Activated CD4-positive, alpha-beta memory T cell treated with anti-CD3 and anti-CD28 coated beads for 36 hours (primary cell): ENCODE data around the gene SLC15A3. TPM values are rescaled to one million over a fixed set of nuclear protein-coding genes. Genes with fewer than 3 reads are reported as not detected.

ENCODE experiments used
- CTCF ChIA-PET: fragments of 350-600 bp; sonication (Branson Sonifier 250); formaldehyde crosslinking; loops from one replicate; lab custom pipeline; 2021; ENCODE audit warnings: antibody characterized with exemption, inconsistent platforms; lab: Charles Lee
- POLR2A ChIA-PET: fragments of 350-600 bp; sonication (Branson Sonifier 250); formaldehyde crosslinking; loops from one replicate; lab custom pipeline; 2021; ENCODE audit warnings: antibody characterized with exemption; lab: Charles Lee
- DNase-seq: peaks from one replicate; pipeline ENCODE4 v3.0.0-alpha.2; 2020
- H3K27ac Mint-ChIP-seq: one replicate; pipeline ENCODE4 v1.8.0; 2021; ENCODE audit warnings: mixed read lengths
- H3K27me3 Mint-ChIP-seq: one replicate; pipeline ENCODE4 v1.8.0; 2021; ENCODE audit warnings: mixed read lengths
- H3K36me3 Mint-ChIP-seq: one replicate; pipeline ENCODE4 v1.8.0; 2021; ENCODE audit warnings: mixed read lengths
- H3K4me1 Mint-ChIP-seq: one replicate; pipeline ENCODE4 v1.8.0; 2021; ENCODE audit warnings: low read depth, mixed read lengths
- H3K4me3 Mint-ChIP-seq: one replicate; pipeline ENCODE4 v1.8.0; 2021; ENCODE audit warnings: mild to moderate bottlenecking, mixed read lengths
- H3K9me3 Mint-ChIP-seq: one replicate; pipeline ENCODE4 v1.8.0; 2021; ENCODE audit warnings: mixed read lengths
- intact Hi-C: fragments of 100-400 bp; cut with micrococcal nuclease; formaldehyde crosslinking; loops from one replicate; pipeline ENCODE4 v1.15.1; 2023
- total RNA-seq, 2 experiments: library from RNA; stranded (reverse); gene quantifications; one replicate each; pipeline ENCODE4 v1.2.3, GENCODE V29; 2021

Gene SLC15A3
- 1 to 10 TPM; 1.3 to 1.8 TPM for total RNA-seq

DNA sequence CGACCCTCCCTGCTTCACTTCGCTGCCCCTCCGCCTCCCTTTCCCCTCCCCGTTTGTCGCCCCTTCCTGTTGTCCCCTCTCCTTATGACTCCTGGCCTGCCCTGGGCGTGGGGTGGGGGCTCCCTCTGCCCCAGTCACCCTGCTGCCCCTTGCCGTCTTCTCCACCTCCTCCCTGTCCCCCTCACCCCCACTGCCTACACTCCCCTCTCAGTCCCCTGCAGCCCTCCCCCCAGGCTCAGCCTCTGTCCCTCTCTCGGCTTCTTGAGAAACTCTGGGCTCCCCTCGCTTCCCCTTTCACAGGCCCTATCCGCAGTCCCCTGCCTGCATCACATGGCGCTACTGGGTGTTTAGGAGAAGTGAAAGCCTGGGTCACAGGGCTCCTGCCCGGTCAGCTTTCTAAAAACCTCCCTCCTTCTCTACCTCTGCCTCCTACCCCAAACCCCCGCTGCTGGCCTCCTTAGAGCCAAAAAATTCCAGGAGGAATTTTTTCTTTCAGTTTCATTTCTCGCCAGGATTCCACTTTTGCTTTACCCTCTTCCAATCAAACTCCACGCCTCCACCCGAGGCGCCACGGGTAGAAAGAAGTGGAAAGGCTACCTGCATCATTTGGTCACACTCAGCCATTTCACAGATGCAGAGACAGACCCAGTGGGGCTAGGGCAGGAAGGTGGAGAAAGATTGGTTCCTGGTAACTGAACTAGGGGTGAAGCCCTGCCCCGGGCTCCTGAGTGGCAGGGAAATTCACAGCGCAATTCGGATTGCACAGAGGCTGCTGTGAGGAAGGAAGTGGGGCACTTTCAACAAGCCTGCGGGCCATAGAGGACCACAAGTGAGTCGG, at the start of gene SLC15A3:
SLC15A3 (minus strand) TSS at position 273 of the 838 bp plus-strand sequence. CDS start 625 bp downstream, outside the sequence.
- peaks cover 14% of the 10 kb centered on the region for H3K4me1 Mint-ChIP-seq

DNA sequence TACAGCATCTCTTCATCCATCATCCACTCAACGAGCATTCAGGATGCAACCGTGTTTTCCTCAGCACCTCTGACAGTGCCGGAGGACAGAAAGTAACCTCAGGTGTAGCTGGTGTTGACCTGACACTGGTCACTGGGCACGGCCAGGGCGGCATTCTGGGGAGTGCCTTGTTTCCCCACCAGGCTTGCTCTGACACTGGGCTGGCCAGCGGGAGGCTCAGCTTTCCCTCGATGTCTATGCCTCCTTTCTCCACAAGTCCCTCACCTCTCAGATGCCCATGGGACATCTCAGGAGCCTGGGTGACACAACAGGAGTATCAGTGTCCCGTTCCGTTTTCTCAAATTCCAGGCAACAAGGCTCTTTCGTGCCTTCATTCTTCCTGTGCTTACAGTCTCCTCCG, 48.5 kb upstream of the SLC15A3 start:
- Mint-ChIP-seq H3K4me3 (no peak overlapping the region), H3K27ac (peak overlapping the region; percentile 64), H3K36me3 (peaks cover 77% of the 10 kb centered on the region), H3K4me1 (peaks cover 83% of the 10 kb centered on the region), H3K27me3 (no peaks in the 10 kb centered on the region), H3K9me3 (no peaks in the 10 kb centered on the region)
- ChIA-PET POLR2A (interaction anchor here (0.8 kb wide), 1 partner anchor 9 kb away, joined by 3 read pairs; no protein-coding TSS in a partner anchor), CTCF (no interaction called here)
- intact Hi-C loops = no loop called here
- DNase-seq = no peak

More for the DNA sequence above, at the start of gene SLC15A3:
- CTCF ChIA-PET = no interaction called here
- H3K4me3 Mint-ChIP-seq = peak within 1 kb of the TSS; percentile 48
- POLR2A ChIA-PET = no interaction called here
- H3K27ac Mint-ChIP-seq = no peak within 1 kb of the TSS
- no peaks in the 10 kb centered on the region for H3K36me3 Mint-ChIP-seq
- peaks cover 25% of the 10 kb centered on the region for H3K27me3 Mint-ChIP-seq
- DNase-seq = peak; percentile 44
- H3K9me3 Mint-ChIP-seq = no peaks in the 10 kb centered on the region
- intact Hi-C loops = loop anchor here (5.0 kb wide), 1 partner anchor 35 kb away; no protein-coding TSS in a partner anchor

- no peak overlapping the region for H3K4me3 Mint-ChIP-seq
- ChIA-PET CTCF (interaction anchor here (0.6 to 2.1 kb wide), 5 partner anchors 14 to 27 kb away, joined by 3 to 6 read pairs (median 3); no protein-coding TSS in a partner anchor), POLR2A (interaction anchor here (0.9 to 4.4 kb wide), 2 partner anchors 8 to 11 kb away, joined by 3 to 46 read pairs; no protein-coding TSS in a partner anchor)
- H3K27ac Mint-ChIP-seq = peak overlapping the region; percentile 97
- intact Hi-C loops = no loop called here
- H3K36me3 Mint-ChIP-seq = peaks cover 68% of the 10 kb centered on the region
- no peaks in the 10 kb centered on the region for H3K9me3 Mint-ChIP-seq
- DNase-seq = no peak
- H3K27me3 Mint-ChIP-seq = no peaks in the 10 kb centered on the region
- peaks cover 74% of the 10 kb centered on the region for H3K4me1 Mint-ChIP-seq
Measured at GRCh38 chr11:60996381-60997138, 44.6 kb upstream of the SLC15A3 start.

DNA sequence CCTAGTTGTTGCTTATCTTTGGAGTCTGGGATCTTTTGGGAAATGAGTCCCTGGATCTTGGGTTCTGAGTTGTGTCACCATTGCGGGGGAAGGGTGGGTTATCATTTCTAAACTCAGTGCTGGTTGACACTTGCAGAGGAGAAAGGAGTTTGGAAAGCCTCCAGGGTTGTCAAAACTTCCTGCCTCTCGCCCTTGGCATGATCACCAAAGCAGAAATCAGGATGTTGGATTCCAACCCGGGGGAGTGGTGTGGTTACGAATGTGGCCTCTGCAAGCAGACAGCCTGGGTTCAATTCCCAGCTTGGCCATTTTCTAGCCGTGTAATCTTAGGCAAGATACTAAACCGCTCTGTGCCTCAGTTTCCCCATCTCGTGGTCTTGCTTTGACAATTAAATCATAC, 43.8 kb upstream of the SLC15A3 start:
- DNase-seq = no peak
- H3K27me3 Mint-ChIP-seq = no peaks in the 10 kb centered on the region
- ChIA-PET CTCF (interaction anchor here (0.9 to 3.1 kb wide), 5 partner anchors 8 to 27 kb away, joined by 3 to 10 read pairs (median 6); partner anchors contain the start of gene CD6), POLR2A (interaction anchor here (2.8 to 4.4 kb wide), 3 partner anchors 10 to 65 kb away, joined by 12 to 46 read pairs (median 20); no protein-coding TSS in a partner anchor)
- H3K36me3 Mint-ChIP-seq = peaks cover 70% of the 10 kb centered on the region
- H3K4me3 Mint-ChIP-seq = peak overlapping the region; percentile 32
- H3K9me3 Mint-ChIP-seq = no peaks in the 10 kb centered on the region
- peaks cover 77% of the 10 kb centered on the region for H3K4me1 Mint-ChIP-seq
- intact Hi-C loops = no loop called here
- H3K27ac Mint-ChIP-seq = peak overlapping the region; percentile 97

DNA sequence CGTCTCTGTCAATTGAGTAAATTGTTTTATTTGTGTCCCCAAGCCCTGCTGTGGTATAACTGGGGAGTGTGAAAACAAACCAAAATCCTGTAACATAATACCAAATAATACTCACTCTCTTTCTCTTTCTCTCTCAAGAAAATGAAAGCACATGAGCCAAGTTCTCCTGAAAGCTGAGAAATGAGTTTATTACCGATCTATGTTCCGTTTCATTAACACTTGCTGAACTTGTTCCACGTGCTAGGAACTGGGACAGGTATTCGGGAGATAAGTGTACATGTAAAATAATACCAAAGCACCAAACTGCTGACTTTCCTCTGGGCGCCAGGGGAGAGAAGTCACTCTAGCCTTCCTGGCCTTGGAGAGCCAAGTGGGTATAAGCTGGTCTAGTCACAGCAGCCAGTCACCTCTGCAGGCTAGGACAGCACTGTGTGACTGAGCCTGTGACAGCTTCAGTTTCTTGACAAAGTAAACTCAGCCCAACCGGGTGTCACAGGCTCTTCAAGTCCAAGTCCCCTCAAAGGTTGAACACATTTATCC, 42.6 kb upstream of the SLC15A3 start:
- Mint-ChIP-seq H3K4me3 (peak overlapping the region; percentile 68), H3K27ac (peak overlapping the region; percentile 97), H3K36me3 (peaks cover 73% of the 10 kb centered on the region), H3K27me3 (no peaks in the 10 kb centered on the region), H3K4me1 (peaks cover 79% of the 10 kb centered on the region), H3K9me3 (no peaks in the 10 kb centered on the region)
- ChIA-PET POLR2A (interaction anchor here (0.8 to 4.4 kb wide), 15 partner anchors 9 to 139 kb away, joined by 3 to 46 read pairs (median 12); no protein-coding TSS in a partner anchor), CTCF (interaction anchor here (0.7 to 3.1 kb wide), 9 partner anchors 9 to 134 kb away, joined by 3 to 10 read pairs (median 3); partner anchors contain the start of gene CD6)
- intact Hi-C loops = loop anchor here (1.0 kb wide), 3 partner anchors 8 to 20 kb away; no protein-coding TSS in a partner anchor
- DNase-seq = peak; percentile 78

DNA sequence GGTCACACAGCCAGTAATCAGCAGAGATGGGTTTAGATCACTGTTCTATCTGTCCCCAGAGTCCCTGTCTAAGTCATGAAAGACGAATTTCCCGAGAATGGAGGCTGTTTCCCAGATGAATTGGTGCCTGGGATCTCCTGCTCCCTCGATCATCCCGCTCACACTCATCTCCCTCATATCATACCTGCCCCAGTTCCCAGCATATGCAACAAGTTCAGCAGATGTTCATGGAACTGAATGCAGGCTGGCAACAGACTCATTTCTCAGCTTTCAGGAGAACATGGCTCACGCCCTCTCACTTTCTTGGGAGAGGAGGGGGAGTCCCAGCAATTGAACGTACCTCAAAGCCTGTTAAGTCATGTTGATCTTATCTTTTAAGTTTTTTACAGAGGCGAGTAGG, 41.6 kb upstream of the SLC15A3 start:
- H3K27me3 Mint-ChIP-seq = no peaks in the 10 kb centered on the region
- intact Hi-C loops = loop anchor here (1.0 to 2.0 kb wide), 6 partner anchors 7 to 68 kb away; no protein-coding TSS in a partner anchor
- peaks cover 81% of the 10 kb centered on the region for H3K4me1 Mint-ChIP-seq
- DNase-seq = peak; percentile 81
- peak overlapping the region; percentile 97 for H3K27ac Mint-ChIP-seq
- ChIA-PET POLR2A (interaction anchor here (0.9 to 4.4 kb wide), 15 partner anchors 8 to 119 kb away, joined by 3 to 46 read pairs (median 12); no protein-coding TSS in a partner anchor), CTCF (interaction anchor here (1.1 to 3.1 kb wide), 9 partner anchors 10 to 135 kb away, joined by 3 to 10 read pairs (median 4); partner anchors contain the start of gene CD6)
- H3K9me3 Mint-ChIP-seq = no peaks in the 10 kb centered on the region
- peak overlapping the region; percentile 68 for H3K4me3 Mint-ChIP-seq
- peaks cover 78% of the 10 kb centered on the region for H3K36me3 Mint-ChIP-seq

DNA sequence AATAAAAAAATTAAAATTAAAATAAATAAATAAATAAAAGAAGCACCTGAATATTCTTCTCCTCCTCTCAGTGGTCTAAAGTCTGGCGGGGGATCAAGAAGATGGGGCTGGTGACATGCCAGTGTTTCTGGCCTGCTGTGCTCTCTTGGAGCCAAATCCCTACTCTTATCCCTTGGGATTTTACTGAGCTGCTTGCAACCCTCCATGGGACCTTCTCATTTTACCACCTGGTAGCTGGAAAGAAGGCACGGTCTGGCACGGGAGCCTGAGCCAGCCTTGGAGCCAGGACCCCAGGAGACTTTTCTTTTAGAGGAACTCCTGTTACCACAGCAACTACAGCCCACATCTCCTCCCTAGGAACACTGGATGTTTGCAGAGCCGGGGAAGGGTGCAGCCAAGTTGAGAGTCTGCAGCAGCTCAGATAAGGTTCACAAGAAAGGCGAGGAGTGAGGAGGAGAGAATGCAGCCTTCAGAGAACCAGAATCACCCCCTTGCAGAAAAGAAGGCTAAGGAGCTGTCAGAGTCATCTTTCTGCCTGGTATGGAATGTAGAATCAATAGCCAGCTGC, 41.0 kb upstream of the SLC15A3 start:
- intact Hi-C loops = loop anchor here (1.0 to 2.0 kb wide), 3 partner anchors 14 to 68 kb away; no protein-coding TSS in a partner anchor
- no peaks in the 10 kb centered on the region for H3K27me3 Mint-ChIP-seq
- peak; percentile 19 for DNase-seq
- H3K4me1 Mint-ChIP-seq = peaks cover 81% of the 10 kb centered on the region
- POLR2A ChIA-PET = interaction anchor here (1.1 to 4.4 kb wide), 13 partner anchors 7 to 120 kb away, joined by 3 to 46 read pairs (median 12); no protein-coding TSS in a partner anchor
- no peaks in the 10 kb centered on the region for H3K9me3 Mint-ChIP-seq
- CTCF ChIA-PET = interaction anchor here (1.1 to 3.1 kb wide), 5 partner anchors 11 to 136 kb away, joined by 4 to 10 read pairs (median 7); partner anchors contain the start of gene CD6
- H3K27ac Mint-ChIP-seq = peak overlapping the region; percentile 97
- H3K4me3 Mint-ChIP-seq = peak overlapping the region; percentile 68
- H3K36me3 Mint-ChIP-seq = peaks cover 78% of the 10 kb centered on the region

DNA sequence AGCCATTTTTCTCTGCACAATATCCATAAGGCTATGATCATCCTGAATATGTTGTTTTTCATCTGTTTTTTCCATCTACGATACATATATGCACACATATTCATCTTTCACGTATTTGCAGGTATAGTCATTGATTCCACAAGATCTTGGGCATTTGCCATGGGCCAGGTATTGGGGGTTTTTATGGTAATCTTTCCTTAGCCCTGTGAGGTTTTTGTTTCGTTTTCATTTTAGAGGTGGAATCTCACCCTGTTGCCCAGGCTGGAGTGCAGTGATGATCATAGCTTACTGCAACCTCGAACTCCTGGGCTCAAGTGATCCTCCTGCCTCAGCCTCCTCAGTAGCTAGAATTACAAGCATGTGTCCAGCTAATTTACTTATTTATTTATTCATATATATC, 39.5 kb upstream of the SLC15A3 start:
- DNase-seq = peak; percentile 68
- Mint-ChIP-seq H3K27me3 (no peaks in the 10 kb centered on the region), H3K9me3 (no peaks in the 10 kb centered on the region), H3K4me3 (peak overlapping the region; percentile 62), H3K4me1 (peaks cover 87% of the 10 kb centered on the region), H3K36me3 (peaks cover 87% of the 10 kb centered on the region), H3K27ac (peak overlapping the region; percentile 91)
- CTCF ChIA-PET = interaction anchor here (0.6 to 2.3 kb wide), 5 partner anchors 13 to 138 kb away, joined by 3 to 6 read pairs (median 4); no protein-coding TSS in a partner anchor
- intact Hi-C loops = no loop called here
- POLR2A ChIA-PET = interaction anchor here (0.7 to 4.4 kb wide), 6 partner anchors 9 to 120 kb away, joined by 3 to 44 read pairs (median 4); no protein-coding TSS in a partner anchor

- Mint-ChIP-seq H3K9me3 (no peaks in the 10 kb centered on the region), H3K27ac (peak overlapping the region; percentile 99), H3K4me1 (peaks cover 83% of the 10 kb centered on the region), H3K36me3 (peaks cover 82% of the 10 kb centered on the region), H3K4me3 (peak overlapping the region; percentile 84), H3K27me3 (no peaks in the 10 kb centered on the region)
- intact Hi-C loops = no loop called here
- ChIA-PET POLR2A (interaction anchor here (0.7 to 5.4 kb wide), 11 partner anchors 8 to 119 kb away, joined by 3 to 54 read pairs (median 4); no protein-coding TSS in a partner anchor), CTCF (interaction anchor here (0.8 kb wide), 1 partner anchor 10 kb away, joined by 3 read pairs; no protein-coding TSS in a partner anchor)
- DNase-seq = peak; percentile 44
Measured at GRCh38 chr11:60989093-60989650, 37.2 kb upstream of the SLC15A3 start.

DNA sequence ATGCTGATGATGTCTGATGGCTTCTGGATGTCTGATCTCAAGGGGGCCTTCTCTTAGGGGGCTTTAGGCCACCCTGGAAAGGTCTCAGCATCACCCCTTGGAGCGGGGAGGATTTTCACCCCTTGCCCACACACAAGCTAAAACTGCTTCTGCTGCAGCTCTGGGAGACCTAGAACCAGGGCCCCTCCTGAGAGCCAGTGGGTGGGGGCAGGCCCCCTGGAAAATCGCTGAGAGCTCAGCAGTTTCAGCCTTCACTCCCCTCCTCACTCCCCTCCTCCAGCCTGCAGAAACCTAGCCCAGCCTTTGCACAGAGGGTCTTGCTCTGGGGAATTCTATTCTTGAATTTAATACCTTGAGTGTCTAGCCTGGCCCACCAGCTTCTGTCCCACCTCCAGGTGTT, 36.7 kb upstream of the SLC15A3 start:
- Mint-ChIP-seq H3K9me3 (no peaks in the 10 kb centered on the region), H3K27ac (peak overlapping the region; percentile 99), H3K36me3 (peaks cover 84% of the 10 kb centered on the region), H3K27me3 (no peaks in the 10 kb centered on the region), H3K4me3 (peak overlapping the region; percentile 84), H3K4me1 (peaks cover 85% of the 10 kb centered on the region)
- intact Hi-C loops = no loop called here
- DNase-seq = peak; percentile 43
- ChIA-PET CTCF (interaction anchor here (0.8 kb wide), 1 partner anchor 10 kb away, joined by 3 read pairs; no protein-coding TSS in a partner anchor), POLR2A (interaction anchor here (0.7 to 5.4 kb wide), 14 partner anchors 8 to 123 kb away, joined by 3 to 54 read pairs (median 5); no protein-coding TSS in a partner anchor)
